HS-5 (cell line): ENCODE data around the gene ZNF14.
"Not testable (repeated sequence)": the region's sequence is repeated elsewhere in the genome, so short reads cannot be mapped to it uniquely, and the experiment has no call there.

Experiments used
- DNase-seq: peaks from one replicate; pipeline ENCODE4 v3.0.0-alpha.2; 2012; ENCODE audit warnings: low read depth

ZNF14 gene

GRCh38 chr19:19732579-19733501, at the start of gene ZNF14:
TSS of gene ZNF14 (minus strand) at chr19:19733112. CDS start at chr19:19732958, 154 bp downstream.
- DNase-seq: peak; percentile 67

GRCh38 chr19:19781791-19782190, 48.9 kb upstream of the ZNF14 start:
- not testable (repeated sequence) for DNase-seq

GRCh38 chr19:19778666-19779065, 45.8 kb upstream of the ZNF14 start:
- no peak for DNase-seq

- DNase-seq: no peak
Observed at GRCh38 chr19:19777692-19778091, 44.8 kb upstream of the ZNF14 start.

DNA sequence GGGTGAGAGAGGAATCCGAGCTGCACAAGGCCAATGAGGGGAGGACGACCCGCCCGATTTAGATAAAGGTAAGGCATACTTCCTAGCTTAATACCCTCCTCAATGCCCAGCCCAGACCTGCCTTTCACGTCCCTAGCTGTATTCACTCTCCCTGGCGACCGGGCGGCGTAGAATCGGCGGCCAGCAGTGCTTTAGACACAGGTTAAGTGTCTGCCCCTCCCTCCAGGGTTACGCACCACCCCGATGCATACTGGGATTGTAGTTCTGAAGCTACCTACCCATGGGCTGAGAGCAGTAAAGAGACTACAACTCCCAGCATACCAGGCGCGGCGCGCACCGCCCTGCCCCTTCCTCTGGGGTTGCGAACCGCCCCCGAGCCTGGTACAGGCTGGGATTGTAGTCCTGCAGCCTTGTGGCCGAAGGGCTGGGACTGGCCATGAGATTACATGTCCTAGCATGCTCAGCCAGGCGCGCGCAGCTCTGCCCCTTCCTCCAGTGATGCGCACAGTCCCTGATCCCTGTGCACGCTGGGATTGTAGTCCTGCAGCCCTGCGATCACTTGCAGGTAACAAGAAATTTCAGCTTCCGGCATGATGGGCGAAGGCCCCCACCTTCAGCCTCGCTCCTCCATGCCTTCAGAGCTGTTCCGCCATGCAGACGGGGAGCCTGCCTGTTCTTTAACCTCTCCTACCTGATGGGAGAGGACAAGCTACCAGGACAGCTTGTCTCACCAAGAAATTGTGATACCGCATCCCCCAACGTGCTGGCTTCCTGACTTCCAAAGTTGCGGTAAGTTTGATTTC, 43.5 kb upstream of the ZNF14 start:
- DNase-seq: peak; percentile 91

GRCh38 chr19:19775891-19776205, 42.9 kb upstream of the ZNF14 start:
- no peak for DNase-seq

DNA sequence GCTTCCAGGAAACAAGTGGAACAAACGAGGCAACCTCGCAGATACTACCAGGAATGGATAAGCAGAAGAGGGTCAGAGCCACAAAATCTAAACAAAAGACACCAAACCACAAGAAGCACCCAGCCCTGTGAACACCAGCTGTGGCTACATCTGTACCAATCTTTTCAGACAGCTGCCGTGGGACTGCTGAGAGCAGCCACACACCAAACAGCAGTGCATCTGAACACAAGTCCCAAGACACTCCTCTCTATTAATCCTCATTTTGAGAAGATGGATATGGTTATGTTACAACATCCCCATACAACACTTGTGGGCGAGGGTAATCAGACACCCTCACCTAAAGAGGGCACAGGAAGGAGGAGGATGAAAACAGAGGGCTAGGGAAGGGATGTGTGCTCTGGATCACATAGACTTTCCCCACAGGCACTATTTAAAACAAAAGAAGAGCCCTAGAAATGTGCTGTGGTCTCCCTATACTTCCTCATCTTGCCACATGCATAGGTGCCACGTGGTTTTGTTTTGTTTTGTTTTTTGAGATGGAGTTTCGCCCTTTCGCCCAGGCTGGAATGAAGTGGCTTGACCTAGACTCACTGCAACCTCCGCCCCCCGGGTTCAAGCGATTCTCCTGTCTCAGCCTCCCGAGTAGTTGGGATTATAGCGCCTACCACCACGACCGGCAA, 41.6 kb upstream of the ZNF14 start:
- DNase-seq: no peak

DNA sequence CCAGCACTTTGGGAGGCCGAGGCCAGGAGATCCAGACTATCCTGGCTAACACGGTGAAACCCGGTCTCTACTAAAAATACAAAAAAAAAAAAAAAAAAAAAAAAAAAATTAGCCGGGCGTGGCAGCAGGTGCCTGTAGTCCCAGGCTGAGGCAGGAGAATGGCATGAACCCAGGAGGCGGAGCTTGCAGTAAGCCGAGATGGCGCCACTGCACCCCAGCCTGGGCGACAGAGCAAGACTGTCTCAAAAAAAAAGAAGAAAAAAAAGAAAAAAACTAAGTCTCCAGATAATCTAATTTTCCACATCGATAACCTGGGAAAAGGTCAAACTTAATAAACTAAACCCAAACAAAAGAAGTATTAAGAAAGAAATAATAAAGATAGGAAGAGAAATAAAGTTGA, 39.1 kb upstream of the ZNF14 start:
- not testable (repeated sequence) for DNase-seq

- DNase-seq: not testable (repeated sequence)
Observed at GRCh38 chr19:19769971-19770370, 37.1 kb upstream of the ZNF14 start.

- DNase-seq: no peak
Observed at GRCh38 chr19:19758164-19758563, 25.3 kb upstream of the ZNF14 start.

DNA sequence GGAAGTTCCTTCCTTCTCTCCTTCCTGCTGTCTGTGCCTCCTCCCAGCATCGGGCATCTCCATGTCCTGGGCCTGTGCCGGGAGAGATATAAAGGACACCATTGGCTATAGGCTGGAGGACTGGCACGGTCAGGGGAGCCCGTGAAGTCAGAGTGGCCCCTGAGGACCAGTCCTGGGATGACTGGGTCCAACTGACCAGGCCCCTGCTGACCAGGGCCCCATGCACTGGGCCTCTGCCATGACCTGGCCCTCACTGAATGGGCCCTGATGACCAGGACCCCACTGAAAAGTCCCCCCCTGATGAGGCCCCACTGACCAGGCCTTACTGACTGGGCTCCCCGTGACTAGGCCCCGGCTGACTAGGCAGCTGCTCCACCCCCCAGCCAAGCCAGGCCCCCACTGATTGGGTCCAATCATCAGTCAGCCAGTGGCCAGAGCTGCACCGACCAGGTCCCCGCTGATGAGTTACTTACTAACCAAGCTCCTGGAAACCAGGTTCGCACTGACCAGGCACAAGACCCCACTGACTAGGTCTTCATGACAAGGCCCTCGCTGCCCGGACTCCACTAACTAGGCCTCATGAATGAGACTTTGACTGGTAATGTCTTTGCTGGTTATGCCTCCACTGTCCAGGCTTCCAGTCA, 20.0 kb upstream of the ZNF14 start:
- no peak for DNase-seq

GRCh38 chr19:19751846-19752245, 18.9 kb upstream of the ZNF14 start:
- DNase-seq: no peak

DNA sequence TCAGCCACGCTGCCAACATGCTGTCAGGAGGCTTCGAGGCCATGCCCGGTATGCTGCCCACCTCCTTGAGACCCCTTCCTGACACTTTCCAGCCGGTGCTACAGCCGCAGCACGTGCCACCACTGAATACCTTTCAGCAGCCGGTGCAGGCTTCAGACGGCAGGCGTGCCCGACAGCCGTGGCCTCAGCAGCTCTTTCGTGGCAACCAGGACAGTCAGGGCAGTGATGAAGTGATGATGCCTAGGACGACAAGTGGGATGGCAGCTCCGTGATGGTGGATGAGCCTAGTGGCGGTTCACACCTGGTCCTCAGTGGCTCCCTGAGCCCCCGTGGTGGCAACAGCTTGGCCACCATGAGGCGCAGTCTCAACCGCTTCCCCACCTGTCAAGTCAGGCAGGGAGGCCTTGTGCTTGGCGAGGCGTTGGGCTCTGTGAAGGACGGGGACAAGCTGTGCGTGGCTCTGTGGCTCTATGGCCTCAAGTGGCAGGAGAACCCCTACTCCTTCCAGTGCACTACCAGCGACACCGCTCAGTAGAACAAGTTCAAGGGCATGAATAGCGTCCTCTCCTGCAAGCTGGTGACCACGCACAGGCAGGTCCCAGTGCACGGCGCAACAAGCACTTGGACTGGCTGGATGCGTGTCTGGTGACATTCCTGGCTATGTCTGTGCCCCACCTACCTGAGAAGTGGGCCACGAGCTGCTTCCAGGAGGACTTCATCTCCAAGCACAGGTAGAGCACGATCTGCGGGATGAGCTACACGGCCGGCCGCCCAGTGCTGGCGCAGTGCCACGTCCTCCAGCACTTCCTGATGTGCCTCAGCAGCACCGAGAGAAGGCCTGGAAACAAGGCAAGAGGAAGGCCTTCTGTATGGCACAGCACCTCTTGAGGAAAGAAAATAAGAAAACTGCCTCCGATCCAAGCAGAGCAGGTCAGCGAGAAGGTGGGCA, 18.2 kb upstream of the ZNF14 start:
- no peak for DNase-seq

DNA sequence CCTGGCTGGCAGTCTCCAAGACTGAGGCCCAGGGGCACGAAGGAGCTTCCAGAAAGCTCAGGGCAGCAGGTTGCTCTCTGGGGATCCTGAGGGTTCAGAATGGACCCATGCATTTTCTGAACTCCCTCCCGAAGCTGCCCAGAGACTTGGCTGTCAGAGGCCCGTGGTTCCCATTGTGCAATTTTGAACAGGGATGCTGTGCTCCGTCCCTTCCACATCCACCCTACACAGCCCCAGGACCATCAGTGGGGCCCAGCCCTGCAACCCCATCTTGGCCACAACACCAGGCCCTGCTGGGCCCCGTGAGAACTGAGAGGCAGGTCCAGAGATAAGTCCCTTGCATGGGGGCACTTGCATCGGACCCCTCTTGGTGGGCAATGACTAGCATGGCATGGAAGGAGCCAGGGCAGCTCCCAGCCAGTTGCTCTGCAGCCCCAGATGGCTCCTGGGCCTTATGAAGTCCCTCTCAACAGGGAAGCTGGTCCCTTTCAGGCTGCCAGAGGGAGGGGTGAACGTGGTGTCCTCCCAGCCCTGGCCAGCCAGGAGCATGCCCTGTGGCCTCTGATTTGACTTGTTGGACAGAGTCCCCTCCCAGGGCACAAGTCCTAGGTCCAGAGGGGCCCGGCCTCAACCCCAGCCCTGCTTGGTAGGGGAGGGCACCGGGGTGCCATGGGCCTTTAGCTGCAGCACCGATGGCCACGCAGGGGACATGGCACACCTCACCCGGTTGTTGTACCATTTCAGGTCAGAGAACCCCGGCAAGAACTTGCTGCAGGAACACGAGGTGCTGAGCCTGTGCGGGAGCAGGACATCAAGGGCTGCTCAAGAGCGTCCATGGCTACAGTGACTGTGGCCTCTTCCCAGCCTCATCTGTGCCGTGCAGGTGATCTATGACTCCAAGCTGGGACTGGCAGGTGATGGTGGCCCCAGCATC, 17.3 kb upstream of the ZNF14 start:
- no peak for DNase-seq

DNA sequence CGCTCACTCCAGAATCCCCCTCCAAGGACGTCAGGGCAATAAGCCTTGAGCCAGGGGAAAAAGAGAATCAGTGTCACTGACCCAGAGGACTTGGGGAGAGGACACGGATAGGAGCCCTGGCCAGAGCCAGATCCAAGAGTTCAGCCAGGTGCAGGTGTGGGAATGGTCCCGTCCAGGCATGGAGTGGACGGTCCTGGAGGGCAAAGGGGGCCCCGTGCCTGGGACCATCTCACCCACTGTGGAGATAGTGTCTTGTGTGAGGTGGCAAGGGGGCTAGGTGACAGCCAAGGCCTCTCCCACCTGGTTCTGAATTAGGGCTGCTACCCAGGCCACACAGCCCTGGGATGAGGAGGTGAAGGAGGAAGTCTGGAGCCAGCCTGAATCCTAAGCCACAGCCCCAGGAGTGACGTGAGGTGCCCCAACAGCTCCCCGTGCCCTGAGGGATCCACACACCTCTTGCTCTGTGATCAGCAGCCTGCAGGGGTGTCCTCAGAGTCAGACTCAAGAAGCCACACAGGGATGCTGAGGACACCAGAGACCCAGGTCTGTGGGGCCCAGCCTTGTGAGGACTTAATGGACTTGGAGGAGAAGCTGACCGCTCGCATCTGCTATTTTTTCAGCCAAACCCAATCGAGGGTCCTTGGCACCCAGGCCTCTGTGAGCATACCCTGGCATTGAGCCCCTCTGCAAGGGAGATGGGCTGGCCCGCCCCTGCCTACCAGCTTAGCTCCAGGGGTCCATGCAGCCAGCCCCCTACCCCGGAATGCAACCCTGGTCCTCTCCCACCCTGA, 16.4 kb upstream of the ZNF14 start:
- no peak for DNase-seq

DNA sequence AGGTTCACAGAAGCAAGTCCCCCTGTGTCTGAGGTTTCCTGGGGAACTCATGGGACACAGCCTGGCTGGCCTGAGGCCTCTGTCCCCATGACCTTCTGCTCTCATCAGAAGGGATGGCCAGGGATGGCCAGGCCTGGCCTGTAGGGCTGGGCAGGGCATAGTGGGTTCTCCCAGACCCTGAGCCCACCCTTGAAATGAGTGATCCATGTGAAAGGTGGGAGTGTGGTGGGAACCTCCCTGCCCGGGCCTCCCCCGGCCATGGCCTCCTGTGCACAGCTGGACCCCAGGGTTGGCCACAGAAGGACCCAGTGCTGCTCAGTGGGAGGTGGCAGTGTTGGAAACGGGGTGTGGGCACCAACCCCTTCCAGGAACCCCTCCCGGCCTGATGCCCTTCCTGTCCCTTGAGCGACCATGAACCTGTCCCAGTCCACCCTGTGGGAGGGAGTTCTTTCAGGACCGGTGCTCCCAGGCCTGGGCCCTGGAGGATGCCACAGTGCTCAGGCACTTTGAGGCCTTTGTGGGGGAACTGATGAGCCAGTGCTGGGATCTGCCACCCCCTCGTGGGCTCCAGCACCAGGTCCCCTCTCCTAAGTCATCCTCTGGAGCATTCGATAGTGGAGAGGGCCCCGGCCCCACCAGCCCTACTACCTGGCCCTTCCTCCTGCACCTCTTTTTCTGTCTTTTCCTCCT, 15.5 kb upstream of the ZNF14 start:
- no peak for DNase-seq

- DNase-seq: no peak
Observed at GRCh38 chr19:19747357-19748220, 14.7 kb upstream of the ZNF14 start.
